K562 (cell line): ENCODE data around the gene RASSF7. TPM values are rescaled to one million over a fixed set of nuclear protein-coding genes. Genes with fewer than 3 reads are reported as not detected.

ENCODE experiments used
- CBFA2T2 ChIP-seq: fragments of 450-650 bp; conservative IDR thresholded peaks from 2 replicates; pipeline ENCODE4 v1.6.1; 2017; ENCODE audit warnings: mild to moderate bottlenecking
- EP300 ChIP-seq: IDR thresholded peaks from 2 replicates; pipeline ENCODE4 v1.6.1; 2012; ENCODE audit warnings: low read length, improper control_type of control experiment
- HCFC1 ChIP-seq: IDR thresholded peaks from 2 replicates; pipeline ENCODE4 v1.6.1; 2012; ENCODE audit warnings: low read depth, low read length, improper control_type of control experiment
- NFRKB ChIP-seq: fragments of 450-650 bp; IDR thresholded peaks from 2 replicates; pipeline ENCODE4 v1.6.1; 2016; ENCODE audit warnings: low read depth
- PHB2 ChIP-seq: fragments of 450-650 bp; IDR thresholded peaks from 2 replicates; pipeline ENCODE4 v1.6.1; 2017; ENCODE audit warnings: low read depth
- RBFOX2 ChIP-seq: fragments of 200-400 bp; formaldehyde crosslinking; IDR thresholded peaks from 2 replicates; pipeline ENCODE4 v1.6.1; 2017; ENCODE audit warnings: low read depth, mild to moderate bottlenecking, low read length, moderate library complexity
- SIN3B ChIP-seq: fragments of 450-650 bp; IDR thresholded peaks from 2 replicates; pipeline ENCODE4 v1.6.1; 2017; ENCODE audit warnings: low read depth, mild to moderate bottlenecking, moderate library complexity
- VEZF1 ChIP-seq: fragments of 200-800 bp; sonication (Bioruptor generic); IDR thresholded peaks from 2 replicates; pipeline ENCODE4 v1.6.1; 2017; ENCODE audit warnings: missing genetic modification characterization, missing compliant biosample characterization
- ZBTB7A ChIP-seq: IDR thresholded peaks from 2 replicates; pipeline ENCODE4 v1.6.1; 2011; ENCODE audit warnings: low read depth, mild to moderate bottlenecking, low read length, moderate library complexity, borderline replicate concordance; ENCODE audit not compliant: control insufficient read depth
- polyA plus RNA-seq, 8 experiments: library from polyadenylated mRNA; depleted of rRNA in 4 of 8; stranded (reverse) in 5 of 8; unstranded in 3 of 8; fragments of >200 nt; fragmentation: Nextera tagmentation in 2 of 8; fragmentation: Illumina TruSeq in 1 of 8; extraction: Ambion mirVana in 2 of 8; extraction: Trizol in 1 of 8; gene quantifications; 2 replicates each; pipeline versions ENCODE4 v1.2.1 to v1.2.3, GENCODE V29; 2011 to 2014; ENCODE audit warnings: inconsistent platforms in 1 of 8, missing spikeins in 1 of 8
- total RNA-seq, 7 experiments: library from RNA; depleted of rRNA in 6 of 7; stranded (reverse); fragments of >200 nt in 6 of 7; fragmentation: Illumina TruSeq in 2 of 7; extraction: Trizol in 2 of 7; gene quantifications; 2 replicates each; pipeline versions ENCODE4 v1.2.1 to v1.2.3, GENCODE V29; 2011 to 2021; ENCODE audit warnings: low replicate concordance in 1 of 7
- TF ChIP-seq, protein P1 (sequence below): fragments of 450-650 bp; IDR thresholded peaks from 2 replicates; pipeline ENCODE4 v1.6.1; 2016; ENCODE audit warnings: mild to moderate bottlenecking, moderate library complexity
- TF ChIP-seq, protein P2 (sequence below): fragments of 450-650 bp; formaldehyde crosslinking; IDR thresholded peaks from 2 replicates; pipeline ENCODE4 v1.4.0; 2022; ENCODE audit warnings: missing genetic modification characterization
- TF ChIP-seq, protein P3 (sequence below): sonication (generic); formaldehyde crosslinking; IDR thresholded peaks from 2 replicates; pipeline ENCODE4 v1.8.1; 2023; ENCODE audit warnings: mild to moderate bottlenecking, missing genetic modification reagents

Gene RASSF7
- total and polyA plus RNA-seq, 9 of the 15 experiments (the other 6 are each of a cell fraction or from before 2014, with no cell fraction given), result 0.41 to 45.2 (median 18.6) TPM

DNA sequence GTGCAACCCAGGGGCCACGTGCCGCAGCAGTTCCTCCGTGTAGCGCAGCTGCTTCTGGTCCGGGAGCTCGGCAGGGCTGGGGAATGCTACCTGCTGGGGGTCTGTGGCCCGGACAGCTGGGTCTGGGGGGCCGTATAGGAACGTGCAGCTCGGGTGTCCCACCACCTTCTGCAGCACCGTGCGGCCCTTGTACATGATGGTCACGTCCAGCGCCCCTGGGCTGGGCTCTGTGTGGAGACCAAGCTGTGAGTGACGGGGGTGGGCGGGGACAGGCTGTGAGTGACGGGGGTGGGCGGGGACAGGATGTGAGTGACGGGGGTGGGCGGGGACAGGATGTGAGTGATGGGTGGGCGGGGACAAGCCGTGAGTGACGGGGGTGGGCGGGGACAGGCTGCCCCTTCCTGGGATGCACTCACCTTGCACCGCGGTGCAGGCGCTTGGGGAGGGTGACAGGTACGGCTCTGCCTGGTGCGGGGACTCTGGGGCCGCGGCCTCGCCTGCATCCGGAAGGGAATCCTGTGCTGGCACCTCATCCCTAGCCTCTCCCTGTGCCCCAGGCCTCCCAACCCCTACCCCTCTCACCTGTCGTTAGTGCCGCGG lies 52.7 kb downstream of the RASSF7 start (continued):
- TF ChIP-seq, protein P1, sequence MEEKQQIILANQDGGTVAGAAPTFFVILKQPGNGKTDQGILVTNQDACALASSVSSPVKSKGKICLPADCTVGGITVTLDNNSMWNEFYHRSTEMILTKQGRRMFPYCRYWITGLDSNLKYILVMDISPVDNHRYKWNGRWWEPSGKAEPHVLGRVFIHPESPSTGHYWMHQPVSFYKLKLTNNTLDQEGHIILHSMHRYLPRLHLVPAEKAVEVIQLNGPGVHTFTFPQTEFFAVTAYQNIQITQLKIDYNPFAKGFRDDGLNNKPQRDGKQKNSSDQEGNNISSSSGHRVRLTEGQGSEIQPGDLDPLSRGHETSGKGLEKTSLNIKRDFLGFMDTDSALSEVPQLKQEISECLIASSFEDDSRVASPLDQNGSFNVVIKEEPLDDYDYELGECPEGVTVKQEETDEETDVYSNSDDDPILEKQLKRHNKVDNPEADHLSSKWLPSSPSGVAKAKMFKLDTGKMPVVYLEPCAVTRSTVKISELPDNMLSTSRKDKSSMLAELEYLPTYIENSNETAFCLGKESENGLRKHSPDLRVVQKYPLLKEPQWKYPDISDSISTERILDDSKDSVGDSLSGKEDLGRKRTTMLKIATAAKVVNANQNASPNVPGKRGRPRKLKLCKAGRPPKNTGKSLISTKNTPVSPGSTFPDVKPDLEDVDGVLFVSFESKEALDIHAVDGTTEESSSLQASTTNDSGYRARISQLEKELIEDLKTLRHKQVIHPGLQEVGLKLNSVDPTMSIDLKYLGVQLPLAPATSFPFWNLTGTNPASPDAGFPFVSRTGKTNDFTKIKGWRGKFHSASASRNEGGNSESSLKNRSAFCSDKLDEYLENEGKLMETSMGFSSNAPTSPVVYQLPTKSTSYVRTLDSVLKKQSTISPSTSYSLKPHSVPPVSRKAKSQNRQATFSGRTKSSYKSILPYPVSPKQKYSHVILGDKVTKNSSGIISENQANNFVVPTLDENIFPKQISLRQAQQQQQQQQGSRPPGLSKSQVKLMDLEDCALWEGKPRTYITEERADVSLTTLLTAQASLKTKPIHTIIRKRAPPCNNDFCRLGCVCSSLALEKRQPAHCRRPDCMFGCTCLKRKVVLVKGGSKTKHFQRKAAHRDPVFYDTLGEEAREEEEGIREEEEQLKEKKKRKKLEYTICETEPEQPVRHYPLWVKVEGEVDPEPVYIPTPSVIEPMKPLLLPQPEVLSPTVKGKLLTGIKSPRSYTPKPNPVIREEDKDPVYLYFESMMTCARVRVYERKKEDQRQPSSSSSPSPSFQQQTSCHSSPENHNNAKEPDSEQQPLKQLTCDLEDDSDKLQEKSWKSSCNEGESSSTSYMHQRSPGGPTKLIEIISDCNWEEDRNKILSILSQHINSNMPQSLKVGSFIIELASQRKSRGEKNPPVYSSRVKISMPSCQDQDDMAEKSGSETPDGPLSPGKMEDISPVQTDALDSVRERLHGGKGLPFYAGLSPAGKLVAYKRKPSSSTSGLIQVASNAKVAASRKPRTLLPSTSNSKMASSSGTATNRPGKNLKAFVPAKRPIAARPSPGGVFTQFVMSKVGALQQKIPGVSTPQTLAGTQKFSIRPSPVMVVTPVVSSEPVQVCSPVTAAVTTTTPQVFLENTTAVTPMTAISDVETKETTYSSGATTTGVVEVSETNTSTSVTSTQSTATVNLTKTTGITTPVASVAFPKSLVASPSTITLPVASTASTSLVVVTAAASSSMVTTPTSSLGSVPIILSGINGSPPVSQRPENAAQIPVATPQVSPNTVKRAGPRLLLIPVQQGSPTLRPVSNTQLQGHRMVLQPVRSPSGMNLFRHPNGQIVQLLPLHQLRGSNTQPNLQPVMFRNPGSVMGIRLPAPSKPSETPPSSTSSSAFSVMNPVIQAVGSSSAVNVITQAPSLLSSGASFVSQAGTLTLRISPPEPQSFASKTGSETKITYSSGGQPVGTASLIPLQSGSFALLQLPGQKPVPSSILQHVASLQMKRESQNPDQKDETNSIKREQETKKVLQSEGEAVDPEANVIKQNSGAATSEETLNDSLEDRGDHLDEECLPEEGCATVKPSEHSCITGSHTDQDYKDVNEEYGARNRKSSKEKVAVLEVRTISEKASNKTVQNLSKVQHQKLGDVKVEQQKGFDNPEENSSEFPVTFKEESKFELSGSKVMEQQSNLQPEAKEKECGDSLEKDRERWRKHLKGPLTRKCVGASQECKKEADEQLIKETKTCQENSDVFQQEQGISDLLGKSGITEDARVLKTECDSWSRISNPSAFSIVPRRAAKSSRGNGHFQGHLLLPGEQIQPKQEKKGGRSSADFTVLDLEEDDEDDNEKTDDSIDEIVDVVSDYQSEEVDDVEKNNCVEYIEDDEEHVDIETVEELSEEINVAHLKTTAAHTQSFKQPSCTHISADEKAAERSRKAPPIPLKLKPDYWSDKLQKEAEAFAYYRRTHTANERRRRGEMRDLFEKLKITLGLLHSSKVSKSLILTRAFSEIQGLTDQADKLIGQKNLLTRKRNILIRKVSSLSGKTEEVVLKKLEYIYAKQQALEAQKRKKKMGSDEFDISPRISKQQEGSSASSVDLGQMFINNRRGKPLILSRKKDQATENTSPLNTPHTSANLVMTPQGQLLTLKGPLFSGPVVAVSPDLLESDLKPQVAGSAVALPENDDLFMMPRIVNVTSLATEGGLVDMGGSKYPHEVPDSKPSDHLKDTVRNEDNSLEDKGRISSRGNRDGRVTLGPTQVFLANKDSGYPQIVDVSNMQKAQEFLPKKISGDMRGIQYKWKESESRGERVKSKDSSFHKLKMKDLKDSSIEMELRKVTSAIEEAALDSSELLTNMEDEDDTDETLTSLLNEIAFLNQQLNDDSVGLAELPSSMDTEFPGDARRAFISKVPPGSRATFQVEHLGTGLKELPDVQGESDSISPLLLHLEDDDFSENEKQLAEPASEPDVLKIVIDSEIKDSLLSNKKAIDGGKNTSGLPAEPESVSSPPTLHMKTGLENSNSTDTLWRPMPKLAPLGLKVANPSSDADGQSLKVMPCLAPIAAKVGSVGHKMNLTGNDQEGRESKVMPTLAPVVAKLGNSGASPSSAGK, result no peak
- TF ChIP-seq EP300 (no peak), HCFC1 (no peak), NFRKB (no peak), CBFA2T2 (no peak), ZBTB7A (no peak), RBFOX2 (peak; percentile 29; the same call in 1 of the 2 replicates), SIN3B (no peak), VEZF1 (CRISPR knock-in tag) (peak; percentile 20; the same call in 1 of the 2 replicates), PHB2 (no peak)
- TF ChIP-seq, protein P2, sequence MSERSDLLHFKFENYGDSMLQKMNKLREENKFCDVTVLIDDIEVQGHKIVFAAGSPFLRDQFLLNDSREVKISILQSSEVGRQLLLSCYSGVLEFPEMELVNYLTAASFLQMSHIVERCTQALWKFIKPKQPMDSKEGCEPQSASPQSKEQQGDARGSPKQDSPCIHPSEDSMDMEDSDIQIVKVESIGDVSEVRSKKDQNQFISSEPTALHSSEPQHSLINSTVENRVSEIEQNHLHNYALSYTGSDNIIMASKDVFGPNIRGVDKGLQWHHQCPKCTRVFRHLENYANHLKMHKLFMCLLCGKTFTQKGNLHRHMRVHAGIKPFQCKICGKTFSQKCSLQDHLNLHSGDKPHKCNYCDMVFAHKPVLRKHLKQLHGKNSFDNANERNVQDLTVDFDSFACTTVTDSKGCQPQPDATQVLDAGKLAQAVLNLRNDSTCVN, result no peak
- TF ChIP-seq, protein P3, sequence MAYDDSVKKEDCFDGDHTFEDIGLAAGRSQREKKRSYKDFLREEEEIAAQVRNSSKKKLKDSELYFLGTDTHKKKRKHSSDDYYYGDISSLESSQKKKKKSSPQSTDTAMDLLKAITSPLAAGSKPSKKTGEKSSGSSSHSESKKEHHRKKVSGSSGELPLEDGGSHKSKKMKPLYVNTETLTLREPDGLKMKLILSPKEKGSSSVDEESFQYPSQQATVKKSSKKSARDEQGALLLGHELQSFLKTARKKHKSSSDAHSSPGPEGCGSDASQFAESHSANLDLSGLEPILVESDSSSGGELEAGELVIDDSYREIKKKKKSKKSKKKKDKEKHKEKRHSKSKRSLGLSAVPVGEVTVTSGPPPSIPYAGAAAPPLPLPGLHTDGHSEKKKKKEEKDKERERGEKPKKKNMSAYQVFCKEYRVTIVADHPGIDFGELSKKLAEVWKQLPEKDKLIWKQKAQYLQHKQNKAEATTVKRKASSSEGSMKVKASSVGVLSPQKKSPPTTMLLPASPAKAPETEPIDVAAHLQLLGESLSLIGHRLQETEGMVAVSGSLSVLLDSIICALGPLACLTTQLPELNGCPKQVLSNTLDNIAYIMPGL, result no peak
